NCI-H128 (cell line): Measurements from ENCODE around the gene LTF.

Experiments used
- DNase-seq: peaks from one replicate; lab custom pipeline; 2025; ENCODE audit not compliant: unreplicated experiment; lab: John Stamatoyannopoulos, UW

LTF gene

GRCh38 chr3:46470831-46471230, 6.1 kb upstream of the LTF start:
- DNase-seq: no peak

- DNase-seq: no peak
These were observed 5.1 kb upstream of the LTF start for GRCh38 chr3:46469680-46470357.

- no peak for DNase-seq
These were observed 4.3 kb upstream of the LTF start for GRCh38 chr3:46468753-46469600.

DNA sequence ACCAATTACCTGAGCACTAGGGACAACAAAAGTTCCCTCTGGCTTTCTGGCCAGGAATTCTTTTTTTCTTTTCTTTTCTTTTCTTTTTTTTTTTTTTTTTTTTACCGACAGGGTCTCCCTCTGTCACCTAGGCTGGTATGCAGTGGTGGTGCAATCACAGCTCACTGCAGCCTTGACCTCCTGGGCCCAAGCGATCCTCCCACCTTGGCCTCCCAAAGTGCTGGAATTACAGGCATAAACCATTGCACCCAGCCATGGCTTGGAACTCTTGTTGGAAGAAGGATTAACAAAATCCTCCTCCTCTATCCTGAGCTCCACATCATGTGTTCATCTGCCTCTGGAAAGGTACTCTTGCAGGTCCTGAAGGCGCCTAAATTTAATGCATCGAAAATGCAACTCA, 2.9 kb upstream of the LTF start:
- no peak for DNase-seq

DNA sequence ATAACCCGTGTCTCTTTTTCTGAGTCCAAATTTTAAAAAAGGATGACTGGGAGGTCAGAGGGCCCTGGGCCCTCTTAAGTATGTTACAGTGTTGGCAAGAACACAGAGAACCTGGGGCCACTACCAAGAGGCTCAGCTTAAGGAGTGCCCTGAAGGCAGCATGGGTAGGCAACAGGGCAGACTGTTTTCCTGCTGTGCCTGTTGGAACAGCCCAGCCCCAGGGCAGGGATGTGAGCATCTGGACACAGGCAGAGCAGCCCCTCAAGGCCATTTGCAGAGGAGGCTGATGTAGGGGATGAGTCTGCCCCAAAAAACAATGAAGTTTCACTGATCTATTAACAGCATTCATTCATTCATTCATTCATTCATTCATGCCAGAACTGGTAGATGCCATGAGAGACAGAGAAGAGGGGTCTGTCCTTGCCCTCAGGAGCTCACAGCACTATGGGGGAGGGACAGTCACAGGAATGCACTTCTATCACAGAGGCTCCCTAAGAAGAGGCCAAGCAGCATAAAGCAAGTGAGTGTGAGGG, 2.2 kb upstream of the LTF start:
- DNase-seq: no peak

- DNase-seq: no peak
These were observed 1.6 kb upstream of the LTF start for GRCh38 chr3:46466273-46466672.

DNA sequence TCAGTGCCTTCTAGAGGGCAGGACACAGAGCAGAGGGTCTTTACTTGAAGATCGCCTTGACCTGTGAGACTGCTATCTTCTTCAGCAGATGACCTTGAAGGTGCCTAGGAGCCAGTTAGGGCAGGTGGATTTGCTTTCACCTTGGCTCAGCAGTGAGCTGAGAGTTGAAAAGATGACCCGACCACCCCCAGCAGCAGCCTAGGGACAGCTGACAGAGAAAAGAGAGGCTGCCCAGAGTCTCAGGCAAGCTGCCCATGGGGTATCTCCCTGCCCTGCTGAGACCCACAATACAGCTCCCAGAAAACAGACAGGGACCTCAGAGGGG, 453 bp upstream of the LTF start:
- DNase-seq: no peak

GRCh38 chr3:46463868-46464241, 850 bp downstream of the LTF start:
- DNase-seq: no peak

GRCh38 chr3:46463120-46463867, 1.4 kb downstream of the LTF start:
- DNase-seq: no peak

DNA sequence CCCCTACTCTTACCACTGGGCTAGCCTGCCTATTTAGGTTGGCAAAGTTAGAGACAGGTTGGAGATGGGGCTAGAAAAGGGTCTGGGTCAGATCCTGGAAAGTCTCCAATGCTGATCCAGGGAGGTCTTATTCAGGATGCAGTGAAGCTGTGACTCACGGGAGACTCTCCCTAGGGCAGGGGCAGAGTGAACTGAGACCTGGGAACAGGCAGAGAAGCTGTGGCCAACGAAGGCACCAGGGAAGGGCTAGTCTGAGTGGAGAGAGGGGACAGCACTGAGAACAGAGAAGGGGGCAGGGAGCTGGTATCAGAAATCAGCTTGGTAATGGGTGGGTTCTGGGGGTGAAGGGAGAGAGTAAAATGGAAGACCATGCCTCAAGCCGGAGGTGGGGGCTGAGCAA, 2.2 kb downstream of the LTF start:
- no peak for DNase-seq

DNA sequence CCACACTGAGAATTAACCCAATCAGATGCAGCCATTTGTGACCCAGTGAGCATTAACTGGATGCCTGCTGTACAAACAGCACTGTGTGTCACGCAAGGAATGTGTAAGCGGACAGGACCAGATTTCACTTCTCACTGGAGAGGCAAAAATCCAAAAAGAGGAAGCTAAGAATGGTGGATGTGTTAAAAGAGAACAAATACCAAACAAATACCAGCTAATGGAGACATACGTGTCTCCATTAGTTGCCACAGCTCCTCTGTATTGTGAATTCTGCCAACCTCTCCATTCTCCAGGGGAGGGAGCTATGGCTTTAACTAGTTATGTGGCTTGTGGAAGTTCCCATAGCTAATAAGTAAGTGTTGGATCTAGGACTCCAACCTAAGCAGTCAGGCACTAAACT, 2.6 kb downstream of the LTF start:
- no peak for DNase-seq

GRCh38 chr3:46460051-46460450, 4.7 kb downstream of the LTF start:
- no peak for DNase-seq

- DNase-seq: no peak
These were observed 8.6 kb downstream of the LTF start for GRCh38 chr3:46456118-46456517.

DNA sequence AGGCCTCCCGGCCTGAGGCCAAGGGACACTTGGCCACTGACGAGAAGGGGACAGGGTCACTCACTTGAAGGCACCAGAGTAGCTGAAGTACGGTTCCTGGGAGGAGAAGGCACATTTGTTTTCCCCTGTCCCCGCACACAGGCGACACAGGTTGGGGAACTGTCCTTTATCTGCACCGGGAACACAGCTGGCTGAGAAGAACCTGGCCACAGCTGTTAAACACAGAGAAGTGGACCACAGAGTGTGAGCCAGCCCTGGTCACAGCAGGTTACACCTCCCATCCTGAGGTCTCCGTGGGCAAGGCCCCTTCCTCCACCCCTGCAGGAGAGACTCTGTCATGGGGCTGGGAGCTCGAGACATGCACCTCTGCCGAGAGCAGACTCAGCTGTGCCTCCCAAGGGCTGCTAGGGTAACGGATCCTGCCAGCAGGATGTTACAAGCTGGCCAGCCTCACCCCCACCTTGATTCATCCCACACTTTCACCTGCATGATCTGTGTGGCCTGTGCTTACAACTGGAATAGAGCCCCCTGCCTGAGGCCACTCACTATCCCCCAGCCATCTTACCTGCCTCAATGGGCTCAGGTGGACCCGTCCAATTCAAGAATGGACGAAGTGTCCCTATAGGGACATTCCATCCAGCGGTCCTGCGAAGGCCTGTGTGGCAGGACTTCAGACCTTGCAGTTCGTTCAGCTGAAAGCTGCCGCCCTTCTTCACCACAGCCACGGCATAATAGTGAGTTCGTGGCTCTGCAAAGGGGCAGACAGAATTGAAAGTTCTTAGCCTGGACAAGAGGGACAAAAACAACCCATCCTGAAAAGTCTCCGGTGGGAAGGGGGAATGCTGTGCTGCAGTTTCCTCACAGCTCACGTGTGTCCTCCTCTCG, 9.2 kb downstream of the LTF start:
- no peak for DNase-seq

DNA sequence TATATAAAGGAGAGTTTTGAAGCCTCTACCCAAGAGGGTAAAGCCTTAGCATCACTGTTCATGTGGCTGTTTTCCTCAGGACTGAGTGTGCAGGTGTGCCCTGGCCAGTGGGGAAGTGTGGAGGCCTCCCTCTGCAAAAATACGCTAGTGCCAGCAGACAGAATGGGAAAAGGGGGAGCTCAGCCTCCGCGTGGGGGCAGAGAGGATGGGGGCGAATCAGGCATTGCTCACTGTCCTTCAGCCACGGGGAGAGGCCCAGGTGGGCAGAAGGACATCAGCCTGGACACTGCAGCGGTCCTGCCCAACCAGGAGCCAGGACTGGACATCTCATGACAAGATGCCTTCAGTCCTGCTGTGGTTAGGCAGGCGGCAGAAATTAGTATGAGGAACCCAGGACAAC, 10.1 kb downstream of the LTF start:
- DNase-seq: no peak

DNA sequence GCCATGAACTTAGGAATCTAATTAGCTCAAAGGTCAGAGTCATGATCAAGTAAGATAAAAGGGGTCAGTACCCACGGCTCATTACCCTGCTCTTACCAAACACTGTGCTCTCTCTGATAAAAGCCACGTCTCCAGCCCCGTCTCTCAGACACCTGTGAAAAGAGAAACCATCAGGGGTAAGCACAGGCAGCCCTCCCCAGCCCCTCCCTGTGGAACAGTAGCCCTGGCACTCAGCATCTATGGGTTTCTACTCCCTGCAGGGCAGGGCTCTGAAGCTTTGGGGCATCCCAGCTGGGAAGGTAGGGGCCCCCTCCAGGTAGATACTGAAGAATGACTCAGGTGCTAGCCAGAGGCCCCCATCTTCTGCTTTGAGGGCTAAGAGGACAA, 10.5 kb downstream of the LTF start:
- no peak for DNase-seq

GRCh38 chr3:46453526-46454208, 11.0 kb downstream of the LTF start:
- no peak for DNase-seq

DNA sequence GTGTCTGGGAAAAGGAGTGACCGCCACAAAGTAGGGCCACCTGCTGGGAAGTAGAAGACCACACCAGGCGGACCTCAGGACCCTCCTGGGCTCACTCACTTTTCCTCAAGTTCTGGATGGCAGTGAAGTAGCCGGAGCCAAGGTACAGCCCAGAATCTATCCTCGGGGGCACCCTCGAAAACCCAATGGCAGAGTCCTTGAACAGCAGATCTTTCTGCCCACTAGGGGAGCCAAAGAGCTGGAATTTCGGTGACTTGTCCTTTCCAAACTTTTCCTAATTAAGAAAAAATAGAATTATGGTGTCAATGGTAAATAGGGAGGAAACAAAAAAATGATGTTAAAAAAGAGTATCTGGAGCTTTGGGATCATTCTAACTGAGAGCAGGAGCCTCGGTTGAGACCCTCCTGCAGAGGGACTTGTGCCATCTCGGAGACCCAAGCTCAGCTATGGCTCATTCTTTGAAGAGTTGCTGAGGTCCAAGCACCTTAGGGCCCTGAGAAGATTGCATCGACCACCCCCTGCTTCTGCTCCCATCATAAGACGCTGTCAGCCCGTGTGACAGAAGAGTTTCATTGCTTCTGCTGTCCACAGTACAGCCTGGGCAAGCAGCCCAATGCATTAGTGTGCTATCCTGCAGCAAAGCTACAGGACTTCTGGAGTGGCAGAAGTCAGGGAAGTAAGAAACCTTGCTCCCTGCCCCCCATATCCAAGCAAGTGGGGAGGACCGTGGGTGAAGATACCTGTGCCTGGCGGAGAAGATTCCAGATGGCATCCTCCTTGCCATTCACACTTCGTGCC, 14.8 kb downstream of the LTF start:
- DNase-seq: no peak

DNA sequence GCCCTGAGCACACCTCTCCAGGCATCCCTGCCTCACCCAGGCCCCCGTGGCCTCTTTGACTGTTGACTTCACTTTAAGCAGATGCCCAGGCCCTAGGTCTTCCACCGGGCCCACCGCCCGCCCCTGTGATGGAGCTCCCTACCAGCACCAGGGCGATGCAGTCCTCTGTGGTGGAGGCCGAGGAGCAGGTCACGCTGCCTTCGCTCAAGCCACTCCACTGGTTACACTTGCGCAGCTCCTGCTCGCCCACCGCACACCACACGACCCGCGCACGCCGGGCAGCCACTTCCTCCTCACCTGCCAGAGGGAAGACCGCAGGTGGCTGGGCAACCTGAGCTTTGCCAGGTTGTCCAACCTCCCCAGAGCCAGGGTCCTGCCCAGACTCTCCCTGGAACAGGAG, 16.0 kb downstream of the LTF start:
- no peak for DNase-seq
